Measurements from ENCODE around the gene GPBP1L1.
"Not testable (repeated sequence)": the region's sequence is repeated elsewhere in the genome, so short reads cannot be mapped to it uniquely, and the experiment has no call there.

GPBP1L1 gene

DNA sequence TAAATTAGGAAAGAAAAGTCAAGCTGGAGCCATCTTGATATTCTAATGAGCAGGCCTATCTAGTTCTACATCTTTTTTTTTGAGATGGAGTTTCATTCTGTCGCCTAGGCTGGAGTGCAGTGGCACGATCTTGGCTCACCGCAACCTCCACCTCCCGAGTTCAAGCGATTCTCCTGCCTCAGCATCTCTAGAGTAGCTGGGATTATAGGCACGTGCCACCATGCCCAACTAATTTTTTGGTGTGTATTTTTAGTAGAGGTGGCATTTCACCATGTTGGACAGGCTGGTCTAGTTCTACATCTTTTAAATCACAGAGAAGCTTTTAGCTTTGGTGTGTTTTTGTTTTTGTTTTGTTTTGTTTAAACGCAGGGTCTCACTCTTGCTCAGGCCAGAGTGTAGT lies 8.5 kb upstream of the GPBP1L1 start:
- ChIA-PET CTCF (no interaction called here), POLR2A (interaction anchor here (1.0 kb wide), 1 partner anchor 9 kb away, joined by 3 read pairs; the partner anchor contains the start of gene GPBP1L1)
- Histone ChIP-seq H3K36me3 (ENCODE audit: control insufficient read depth in 2 of 2, insufficient read depth in 1 of 2, low read length in 2 of 2) (peaks cover 5 to 74% of the 10 kb centered on the region in 2 experiments), H3K4me3 (ENCODE audit: low read depth, low read length) (no peak overlapping the region), H3K4me1 (ENCODE audit: control insufficient read depth, insufficient read depth, low read length) (peaks cover 6% of the 10 kb centered on the region; the same call in 1 of the 2 replicates), H3K9me3 (ENCODE audit: control insufficient read depth, insufficient read depth, low read depth, low read length) (no peaks in the 10 kb centered on the region), H3K27ac (ENCODE audit: extremely low read depth, low read depth, low read length) (no peak overlapping the region)
- TF ChIP-seq ZFP3 (tag by site-specific recombination; IDR thresholded peaks at IDR 0.05; ENCODE audit: low read depth): no peak
- TF ChIP-seq ZNF670 (tag by site-specific recombination; IDR thresholded peaks at IDR 0.05; ENCODE audit: low read depth): no peak
- TF ChIP-seq ZNF292 (tag by site-specific recombination; IDR thresholded peaks at IDR 0.05; ENCODE audit: borderline replicate concordance, low read depth): no peak
- no peak for TF ChIP-seq ZNF664 (tag by site-specific recombination; IDR thresholded peaks at IDR 0.05)
- no peak for TF ChIP-seq ZNF596 (tag by site-specific recombination; IDR thresholded peaks at IDR 0.05)
- TF ChIP-seq WT1 (tag by site-specific recombination; IDR thresholded peaks at IDR 0.05): no peak
- no peak for TF ChIP-seq IKZF3 (tag by site-specific recombination; IDR thresholded peaks at IDR 0.05)
- TF ChIP-seq ZSCAN16 (tag by site-specific recombination; IDR thresholded peaks at IDR 0.05): no peak
- TF ChIP-seq, protein P1, sequence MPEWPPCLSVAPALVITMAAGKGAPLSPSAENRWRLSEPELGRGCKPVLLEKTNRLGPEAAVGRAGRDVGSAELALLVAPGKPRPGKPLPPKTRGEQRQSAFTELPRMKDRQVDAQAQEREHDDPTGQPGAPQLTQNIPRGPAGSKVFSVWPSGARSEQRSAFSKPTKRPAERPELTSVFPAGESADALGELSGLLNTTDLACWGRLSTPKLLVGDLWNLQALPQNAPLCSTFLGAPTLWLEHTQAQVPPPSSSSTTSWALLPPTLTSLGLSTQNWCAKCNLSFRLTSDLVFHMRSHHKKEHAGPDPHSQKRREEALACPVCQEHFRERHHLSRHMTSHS (tag by site-specific recombination; IDR thresholded peaks at IDR 0.05): no peak
- no peak for TF ChIP-seq SP2 (tag by site-specific recombination; IDR thresholded peaks at IDR 0.05)
- no peak for TF ChIP-seq ZNF266 (tag by site-specific recombination; IDR thresholded peaks at IDR 0.05; ENCODE audit: low read depth)
- no peak for TF ChIP-seq KLF7 (tag by site-specific recombination; IDR thresholded peaks at IDR 0.05; ENCODE audit: borderline replicate concordance)
- no peak for TF ChIP-seq ZNF239 (tag by site-specific recombination; IDR thresholded peaks at IDR 0.05)

DNA sequence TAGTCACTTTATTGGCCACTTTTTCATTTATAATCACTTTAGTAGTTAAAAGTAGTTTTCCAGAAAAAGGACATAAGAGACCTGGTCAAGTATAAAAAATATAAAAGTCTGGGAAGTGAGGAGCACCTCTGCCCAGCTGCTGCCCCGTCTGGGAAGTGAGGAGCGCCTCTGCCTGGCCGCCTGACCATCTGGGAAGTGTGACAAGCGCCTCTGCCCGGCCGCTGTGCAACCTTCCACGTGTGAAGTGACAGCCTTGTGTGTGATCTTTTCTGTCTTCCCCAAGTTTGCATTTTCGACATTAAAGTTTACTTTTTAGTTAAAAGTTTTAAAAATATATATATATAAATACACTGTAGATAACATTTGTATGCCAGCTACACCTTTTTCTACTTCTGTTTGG lies 7.5 kb upstream of the GPBP1L1 start:
- H3K4me1 ChIP-seq (ENCODE audit: control insufficient read depth, insufficient read depth, low read length); H3K4me3 ChIP-seq (ENCODE audit: low read depth, low read length); CTCF ChIA-PET; H3K9me3 ChIP-seq (ENCODE audit: control insufficient read depth, insufficient read depth, low read depth, low read length); H3K27ac ChIP-seq (ENCODE audit: extremely low read depth, low read depth, low read length): not testable (repeated sequence)
- peaks cover 2 to 76% of the 10 kb centered on the region in 2 experiments for H3K36me3 ChIP-seq (ENCODE audit: control insufficient read depth in 2 of 2, insufficient read depth in 1 of 2, low read length in 2 of 2)
- POLR2A ChIA-PET: interaction anchor here (1.0 kb wide), 1 partner anchor 8 kb away, joined by 3 read pairs; the partner anchor contains the start of gene GPBP1L1

DNA sequence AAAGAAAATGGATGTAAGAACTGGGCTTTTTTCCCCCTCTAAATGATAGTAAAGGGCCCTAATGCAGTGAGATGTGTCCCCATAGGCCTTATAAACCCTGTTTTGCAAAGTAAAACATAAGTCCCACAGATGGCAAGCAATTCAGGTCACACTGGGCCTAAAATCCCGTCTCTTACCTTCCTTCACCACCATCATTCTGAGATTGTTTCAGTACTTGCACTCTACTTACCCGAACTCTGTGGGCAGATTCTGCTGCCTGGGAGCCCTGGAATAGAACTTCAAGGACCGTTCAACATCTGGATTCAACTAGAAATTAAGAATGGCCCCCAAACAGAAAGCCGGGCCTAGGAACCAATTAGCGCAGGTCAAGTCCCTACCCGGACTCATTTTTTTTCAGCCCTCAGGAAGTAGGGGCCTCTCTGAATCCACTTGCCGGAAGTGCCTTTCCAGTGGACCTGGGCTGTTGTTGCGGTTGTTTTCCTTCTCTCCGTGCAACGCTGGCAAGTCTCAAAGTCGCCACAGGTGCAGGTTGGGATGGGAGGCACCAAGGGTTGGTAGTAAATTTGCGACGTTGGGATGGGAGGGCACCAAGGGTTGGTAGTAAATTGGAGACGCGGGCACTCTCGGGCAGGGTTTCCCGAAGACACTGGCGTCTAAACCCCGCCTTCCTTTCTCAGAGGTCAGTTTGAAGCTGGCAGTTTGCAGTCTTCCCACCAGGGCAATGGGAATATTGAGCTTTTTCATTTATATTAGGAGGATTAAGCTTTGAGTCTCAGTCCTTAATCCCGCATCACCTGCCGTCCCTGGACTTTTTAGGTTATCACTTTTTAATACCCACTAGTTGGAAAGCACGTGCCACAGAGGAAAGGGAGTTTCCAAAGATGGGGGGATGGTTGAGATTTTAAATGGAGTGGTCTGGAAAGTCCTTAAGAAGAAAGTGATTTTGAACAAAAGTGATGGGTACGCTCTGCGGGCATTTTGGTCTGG lies 1.7 kb upstream of the GPBP1L1 start, which contains the start of gene TMEM69:
Gene TMEM69, plus strand, starts transcription at position 428 of the 987 bp plus-strand sequence. CDS start 2,888 bp downstream, outside the sequence.
- Histone ChIP-seq H3K36me3 (ENCODE audit: control insufficient read depth in 2 of 2, insufficient read depth in 1 of 2, low read length in 2 of 2) (peaks cover 0 to 33% of the 10 kb centered on the region in 2 experiments; a peak in 2 of 3 replicates), H3K9me3 (ENCODE audit: control insufficient read depth, insufficient read depth, low read depth, low read length) (no peaks in the 10 kb centered on the region), H3K4me1 (ENCODE audit: control insufficient read depth, insufficient read depth, low read length) (no peaks in the 10 kb centered on the region; the same call in 1 of the 2 replicates), H3K27ac (ENCODE audit: extremely low read depth, low read depth, low read length) (peak within 1 kb of the TSS; percentile 81), H3K4me3 (ENCODE audit: low read depth, low read length) (peak within 1 kb of the TSS; percentile 89)
- CTCF ChIA-PET: interaction anchor here (0.7 kb wide), 1 partner anchor 23 kb away, joined by 3 read pairs; no protein-coding TSS in a partner anchor
- POLR2A ChIA-PET: interaction anchor here (0.6 to 2.6 kb wide), 9 partner anchors 10 to 167 kb away, joined by 3 to 20 read pairs (median 7); partner anchors contain the start of genes NASP and PRDX1
- TF ChIP-seq BCL6B (tag by site-specific recombination; IDR thresholded peaks at IDR 0.05) (no peak), ZNF366 (tag by site-specific recombination; conservative IDR thresholded peaks at IDR 0.05) (peak; percentile 45), EGR2 (tag by site-specific recombination; IDR thresholded peaks at IDR 0.05; ENCODE audit: low read depth) (no peak), TSHZ1 (tag by site-specific recombination; IDR thresholded peaks at IDR 0.05; ENCODE audit: borderline replicate concordance) (no peak)
- TF ChIP-seq, protein P2, sequence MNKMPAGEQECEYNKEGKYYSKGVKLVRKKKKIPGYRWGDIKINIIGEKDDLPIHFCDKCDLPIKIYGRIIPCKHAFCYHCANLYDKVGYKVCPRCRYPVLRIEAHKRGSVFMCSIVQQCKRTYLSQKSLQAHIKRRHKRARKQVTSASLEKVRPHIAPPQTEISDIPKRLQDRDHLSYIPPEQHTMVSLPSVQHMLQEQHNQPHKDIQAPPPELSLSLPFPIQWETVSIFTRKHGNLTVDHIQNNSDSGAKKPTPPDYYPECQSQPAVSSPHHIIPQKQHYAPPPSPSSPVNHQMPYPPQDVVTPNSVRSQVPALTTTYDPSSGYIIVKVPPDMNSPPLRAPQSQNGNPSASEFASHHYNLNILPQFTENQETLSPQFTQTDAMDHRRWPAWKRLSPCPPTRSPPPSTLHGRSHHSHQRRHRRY (tag by site-specific recombination; IDR thresholded peaks at IDR 0.05): no peak

Data from HEK293 (cell line).